OCI-LY7 (cell line): ENCODE results near the gene ST7L. TPM values are rescaled to one million over a fixed set of nuclear protein-coding genes. Genes with fewer than 3 reads are reported as not detected.

Source experiments
- BruUV-seq: library from RNA; stranded (reverse); fragments of 400-500 nt; replicated peaks from 2 replicates; lab custom pipeline; 2021; lab: Mats Ljungman, UMichigan
- CTCF ChIA-PET: fragments of 300-600 bp; sonication (Branson Sonifier 250); formaldehyde crosslinking; loops from one replicate; lab custom pipeline; 2022; ENCODE audit warnings: antibody characterized with exemption; ENCODE audit not compliant: unreplicated experiment; lab: Charles Lee
- POLR2A ChIA-PET: fragments of 300-600 bp; sonication (Branson Sonifier 250); formaldehyde crosslinking; loops from one replicate; lab custom pipeline; 2022; ENCODE audit warnings: antibody characterized with exemption; lab: Charles Lee
- DNase-seq: peaks from one replicate; pipeline ENCODE4 v3.0.0-alpha.2; 2015; ENCODE audit warnings: low spot score
- H2AFZ ChIP-seq: fragments of 200-600 bp; sonication (generic), shearing (Covaris generic); 2 replicates; pipeline ENCODE4 v1.6.1; 2014; ENCODE audit warnings: mild to moderate bottlenecking, antibody characterized with exemption, low read length, moderate library complexity
- H3K27ac ChIP-seq: fragments of 200-600 bp; sonication (generic); 2 replicates; pipeline ENCODE4 v1.5.1; 2014; ENCODE audit warnings: mixed run types, low read depth, mild to moderate bottlenecking, moderate library complexity, low read length, inconsistent platforms; ENCODE audit not compliant: poor library complexity, severe bottlenecking
- H3K36me3 ChIP-seq: fragments of 200-600 bp; sonication (generic); 2 replicates; pipeline ENCODE4 v1.6.1; 2014; ENCODE audit warnings: mild to moderate bottlenecking, antibody characterized with exemption, low read length, moderate library complexity, mixed read lengths; ENCODE audit not compliant: insufficient read depth
- H3K4me1 ChIP-seq: fragments of 200-600 bp; sonication (generic); 2 replicates; pipeline ENCODE4 v1.5.1; 2014; ENCODE audit warnings: mild to moderate bottlenecking, low read length; ENCODE audit not compliant: insufficient read depth, poor library complexity, severe bottlenecking
- H3K4me2 ChIP-seq: fragments of 200-600 bp; sonication (generic); 2 replicates; pipeline ENCODE4 v1.6.1; 2014; ENCODE audit warnings: mild to moderate bottlenecking, low read length
- H3K4me3 ChIP-seq: fragments of 200-600 bp; sonication (generic); 2 replicates; pipeline ENCODE4 v1.5.1; 2014; ENCODE audit warnings: mild to moderate bottlenecking, low read depth, low read length; ENCODE audit not compliant: poor library complexity, severe bottlenecking
- H3K79me2 ChIP-seq: fragments of 200-600 bp; sonication (generic); 2 replicates; pipeline ENCODE4 v1.6.1; 2016; ENCODE audit warnings: low read depth, mild to moderate bottlenecking, low read length, moderate library complexity, mixed read lengths; ENCODE audit not compliant: insufficient read depth
- H3K9me2 ChIP-seq: fragments of 200-600 bp; sonication (generic); 2 replicates; pipeline ENCODE4 v1.6.1; 2016; ENCODE audit warnings: mild to moderate bottlenecking, low read length, mixed read lengths; ENCODE audit not compliant: insufficient read depth
- H3K9me3 ChIP-seq: fragments of 200-600 bp; sonication (generic); 2 replicates; pipeline ENCODE4 v1.6.1; 2014; ENCODE audit warnings: mild to moderate bottlenecking, mixed run types, low read length, mixed read lengths
- H4K20me1 ChIP-seq: fragments of 200-600 bp; sonication (generic); 2 replicates; pipeline ENCODE4 v1.6.1; 2014; ENCODE audit warnings: mild to moderate bottlenecking, antibody characterized with exemption, low read length, moderate library complexity, mixed read lengths; ENCODE audit not compliant: insufficient read depth
- EZH2phosphoT487 ChIP-seq: fragments of 200-600 bp; sonication (generic); IDR thresholded peaks from 2 replicates; pipeline ENCODE4 v1.6.1; 2018; ENCODE audit warnings: low read depth, borderline replicate concordance, mild to moderate bottlenecking, mixed run types, antibody characterized with exemption, low read length, moderate library complexity, mixed read lengths
- intact Hi-C: fragments of 100-400 bp; cut with micrococcal nuclease; formaldehyde crosslinking; loops from one replicate; pipeline ENCODE4 v1.10.0; 2022; ENCODE audit not compliant: unreplicated experiment
- total RNA-seq, 2 experiments: library from RNA; depleted of rRNA in 1 of 2; stranded (reverse); fragments of >200 nt in 1 of 2; shearing (Covaris generic) in 1 of 2; gene quantifications; 2 replicates each; pipeline ENCODE4 v1.2.3, GENCODE V29; 2014 to 2022
- TF ChIP-seq, protein P1 (sequence below): fragments of 200-600 bp; sonication (generic); conservative IDR thresholded peaks from 2 replicates; pipeline ENCODE4 v1.5.1; 2014; ENCODE audit warnings: mild to moderate bottlenecking, antibody characterized with exemption, low read length, moderate library complexity, mixed read lengths

ST7L gene
- total RNA-seq, 2 experiments from 2014 or later = 20.2 to 22.8 TPM

GRCh38 chr1:112542206-112542973 is 76.6 kb downstream of the ST7L start:
- H3K36me3 ChIP-seq = no peaks in the 10 kb centered on the region
- no peaks in the 10 kb centered on the region for H3K79me2 ChIP-seq
- TF ChIP-seq, protein P1, sequence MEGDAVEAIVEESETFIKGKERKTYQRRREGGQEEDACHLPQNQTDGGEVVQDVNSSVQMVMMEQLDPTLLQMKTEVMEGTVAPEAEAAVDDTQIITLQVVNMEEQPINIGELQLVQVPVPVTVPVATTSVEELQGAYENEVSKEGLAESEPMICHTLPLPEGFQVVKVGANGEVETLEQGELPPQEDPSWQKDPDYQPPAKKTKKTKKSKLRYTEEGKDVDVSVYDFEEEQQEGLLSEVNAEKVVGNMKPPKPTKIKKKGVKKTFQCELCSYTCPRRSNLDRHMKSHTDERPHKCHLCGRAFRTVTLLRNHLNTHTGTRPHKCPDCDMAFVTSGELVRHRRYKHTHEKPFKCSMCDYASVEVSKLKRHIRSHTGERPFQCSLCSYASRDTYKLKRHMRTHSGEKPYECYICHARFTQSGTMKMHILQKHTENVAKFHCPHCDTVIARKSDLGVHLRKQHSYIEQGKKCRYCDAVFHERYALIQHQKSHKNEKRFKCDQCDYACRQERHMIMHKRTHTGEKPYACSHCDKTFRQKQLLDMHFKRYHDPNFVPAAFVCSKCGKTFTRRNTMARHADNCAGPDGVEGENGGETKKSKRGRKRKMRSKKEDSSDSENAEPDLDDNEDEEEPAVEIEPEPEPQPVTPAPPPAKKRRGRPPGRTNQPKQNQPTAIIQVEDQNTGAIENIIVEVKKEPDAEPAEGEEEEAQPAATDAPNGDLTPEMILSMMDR = no peak
- TF ChIP-seq EZH2phosphoT487 = no peak
- H3K4me1 ChIP-seq = no peaks in the 10 kb centered on the region
- no peak for DNase-seq
- ChIA-PET POLR2A (interaction anchor here (0.5 to 1.5 kb wide), 6 partner anchors 25 to 536 kb away, joined by 3 to 7 read pairs (median 3); no protein-coding TSS in a partner anchor), CTCF (no interaction called here)
- BruUV-seq = no TSS peak
- intact Hi-C loops = no loop called here
- no peaks in the 10 kb centered on the region for H3K9me3 ChIP-seq
- no peaks in the 10 kb centered on the region for H3K9me2 ChIP-seq
- H2AFZ ChIP-seq = no peak overlapping the region
- no peaks in the 10 kb centered on the region for H4K20me1 ChIP-seq
- no peak overlapping the region for H3K4me3 ChIP-seq
- no peak overlapping the region for H3K27ac ChIP-seq
- no peak overlapping the region for H3K4me2 ChIP-seq

DNA sequence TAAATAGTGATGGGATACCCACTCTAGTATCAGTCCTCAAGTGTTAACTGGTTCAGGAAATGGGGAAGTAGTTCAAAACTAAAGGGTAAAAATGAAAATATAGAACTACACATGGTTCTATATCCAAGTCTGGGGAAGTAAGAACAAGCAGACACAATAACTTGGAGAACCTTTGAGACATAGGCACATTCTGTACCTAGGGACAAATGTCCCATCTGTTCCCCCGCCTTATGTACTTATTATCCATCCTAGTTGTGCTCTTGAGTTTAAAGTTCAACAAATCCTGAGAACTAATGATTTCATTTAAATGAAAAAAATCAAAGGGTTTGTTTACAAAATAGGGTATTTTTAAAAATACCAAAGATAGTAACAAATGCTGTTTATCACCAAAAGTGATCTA is 77.6 kb downstream of the ST7L start:
- intact Hi-C loops = no loop called here
- H3K36me3 ChIP-seq = no peaks in the 10 kb centered on the region
- H3K9me3 ChIP-seq = no peaks in the 10 kb centered on the region
- DNase-seq = no peak
- no peaks in the 10 kb centered on the region for H3K4me1 ChIP-seq
- H3K79me2 ChIP-seq = no peaks in the 10 kb centered on the region
- ChIA-PET POLR2A (interaction anchor here (0.6 to 1.3 kb wide), 3 partner anchors 37 to 111 kb away, joined by 3 to 7 read pairs (median 3); no protein-coding TSS in a partner anchor), CTCF (no interaction called here)
- no peak overlapping the region for H3K4me2 ChIP-seq
- no peaks in the 10 kb centered on the region for H3K9me2 ChIP-seq
- TF ChIP-seq, protein P1 = no peak
- no peak for TF ChIP-seq EZH2phosphoT487
- no peaks in the 10 kb centered on the region for H4K20me1 ChIP-seq
- no peak overlapping the region for H3K27ac ChIP-seq
- BruUV-seq = no TSS peak
- no peak overlapping the region for H3K4me3 ChIP-seq
- H2AFZ ChIP-seq = no peak overlapping the region
